ENCODE data around the gene PRKCZ.

The PRKCZ gene

DNA sequence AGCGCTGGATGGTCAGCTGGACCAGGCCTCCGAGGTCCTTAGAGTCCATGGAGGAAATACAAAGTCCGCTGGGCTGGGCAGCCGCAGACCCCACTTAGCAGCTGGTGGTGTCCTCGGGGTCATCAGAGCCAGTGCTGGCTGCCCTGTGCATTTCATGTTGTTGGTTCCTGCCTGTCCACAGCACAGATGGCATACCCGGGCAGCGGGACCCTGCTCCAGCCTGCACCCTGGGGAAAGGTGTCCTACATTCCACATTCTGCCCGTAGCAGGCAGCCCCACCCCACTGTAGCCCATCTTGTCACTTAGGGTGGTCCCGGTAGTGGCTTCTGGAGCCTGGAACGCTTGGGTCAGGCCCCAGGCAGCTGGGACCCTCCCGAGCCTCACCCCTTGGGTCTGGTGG, 19.8 kb downstream of the PRKCZ start:
- DNase-seq: no peak

- DNase-seq: no peak
Measured at GRCh38 chr1:2070800-2071530, 20.8 kb downstream of the PRKCZ start.

DNA sequence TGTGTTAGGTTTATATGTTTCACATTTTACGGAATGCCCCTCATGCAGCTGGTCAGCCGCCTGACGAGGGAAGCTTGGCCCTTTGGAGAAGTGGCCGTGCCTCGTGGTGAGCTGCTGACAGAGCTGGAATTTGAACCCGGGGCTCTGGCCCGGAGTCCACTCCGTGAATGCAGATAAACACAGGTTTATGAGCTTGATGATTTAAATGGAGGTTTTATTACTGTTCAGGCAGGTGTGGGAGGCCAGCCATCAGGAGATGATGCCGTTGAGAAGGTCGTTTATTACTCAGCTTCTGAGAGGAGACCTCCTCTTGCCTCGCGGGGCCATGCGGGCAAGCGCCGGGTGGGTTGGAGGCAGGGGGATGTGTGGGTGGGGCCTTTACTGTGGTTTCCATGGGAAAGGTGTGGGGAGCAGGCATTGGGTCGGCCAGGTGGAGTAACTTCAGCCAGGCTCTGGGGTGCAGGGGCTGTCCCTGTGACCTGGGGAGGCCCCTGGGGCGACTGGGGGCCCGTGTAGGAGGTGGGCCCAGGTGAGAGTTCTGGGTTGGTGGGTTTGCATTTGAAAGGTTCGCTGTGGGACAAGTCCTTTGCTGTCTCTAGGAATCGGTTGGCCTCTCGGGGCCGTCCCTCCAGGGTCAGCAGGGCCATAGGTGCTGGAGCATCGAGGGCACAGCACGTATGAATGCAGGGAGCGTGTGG, 22.0 kb downstream of the PRKCZ start:
- DNase-seq: no peak

DNA sequence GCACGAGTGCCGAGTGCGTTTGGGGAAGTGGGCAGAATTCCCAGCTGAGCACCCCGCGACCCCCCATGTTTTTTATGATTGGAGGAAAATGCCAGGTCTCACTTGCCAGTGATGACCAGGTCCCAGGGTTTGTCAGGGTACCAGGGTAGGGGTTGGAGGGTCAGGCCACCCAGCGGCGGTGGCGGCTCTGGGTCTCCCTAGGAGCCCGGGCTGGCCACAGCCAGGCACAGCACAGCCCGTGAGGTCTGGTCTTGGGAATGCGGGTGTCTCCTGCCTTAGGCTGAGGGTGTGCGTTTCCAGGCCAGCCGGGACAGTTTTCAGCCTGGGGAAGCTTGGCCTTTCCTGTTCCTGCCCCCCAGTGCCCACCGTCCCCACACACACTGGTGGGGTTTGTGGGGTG, 22.7 kb downstream of the PRKCZ start:
- DNase-seq: no peak

GRCh38 chr1:2073382-2074230, 23.4 kb downstream of the PRKCZ start:
- no peak for DNase-seq

GRCh38 chr1:2074396-2074795, 24.2 kb downstream of the PRKCZ start:
- DNase-seq: no peak

DNA sequence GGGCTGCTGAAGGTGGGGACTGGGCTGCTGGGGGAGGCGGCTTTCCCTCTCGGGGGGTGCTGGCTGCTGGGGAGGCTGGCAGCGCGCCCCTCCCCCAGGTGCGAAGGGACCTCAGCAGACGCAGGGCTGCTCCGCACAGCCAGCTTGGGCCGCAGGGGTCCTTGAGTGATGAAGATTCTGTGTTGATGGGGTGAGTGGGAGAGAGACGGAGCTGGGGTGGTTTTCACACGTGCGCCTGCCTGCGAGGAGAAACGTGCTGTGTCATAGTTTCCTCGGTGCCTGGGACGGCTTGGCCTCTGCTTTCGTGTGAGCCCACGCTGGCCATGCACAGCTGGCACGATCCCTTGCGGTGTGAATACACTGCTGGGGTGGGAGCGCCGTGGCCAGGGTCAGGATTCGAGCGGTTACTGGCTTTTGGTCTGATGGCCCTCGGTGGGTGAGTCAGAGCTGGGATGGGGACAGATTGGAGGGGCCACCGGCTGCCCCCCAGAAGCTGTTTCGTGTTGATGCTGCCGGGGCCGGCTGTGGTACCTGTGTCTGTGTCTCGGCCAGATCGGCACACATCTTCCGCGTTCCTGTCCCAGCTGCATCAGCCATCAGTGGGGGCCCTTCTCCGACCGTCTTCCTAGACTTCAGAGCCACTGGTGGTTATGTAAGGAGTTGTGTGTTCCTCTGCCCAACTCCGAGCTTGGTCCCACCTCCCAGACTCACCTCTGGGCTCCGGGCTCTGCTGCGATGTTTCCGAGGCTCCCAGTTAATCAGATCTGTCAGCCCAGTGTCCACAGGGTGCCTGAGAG, 24.9 kb downstream of the PRKCZ start:
- DNase-seq: no peak

- no peak for DNase-seq
Measured at GRCh38 chr1:2076826-2077225, 26.6 kb downstream of the PRKCZ start.

DNA sequence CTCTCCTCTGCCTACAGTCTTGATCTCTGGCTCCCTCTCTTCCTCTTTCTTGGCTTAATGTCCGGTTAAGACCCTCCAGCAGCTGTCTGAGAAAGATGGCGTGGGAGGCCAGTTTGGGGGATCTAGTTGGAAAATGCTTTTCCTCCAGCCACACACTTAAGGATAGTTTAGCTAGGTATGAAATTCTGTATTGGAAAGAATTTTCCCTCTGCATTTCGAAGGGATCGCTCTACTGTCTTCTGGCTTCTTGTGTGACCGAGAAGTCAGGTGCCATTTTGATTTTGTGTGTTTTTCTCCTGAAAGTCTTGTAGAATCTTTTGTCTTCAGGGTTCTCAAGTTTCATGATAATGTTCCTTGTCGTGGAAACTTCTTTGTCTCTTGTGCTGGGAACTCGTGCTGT, 28.0 kb downstream of the PRKCZ start:
- no peak for DNase-seq

DNA sequence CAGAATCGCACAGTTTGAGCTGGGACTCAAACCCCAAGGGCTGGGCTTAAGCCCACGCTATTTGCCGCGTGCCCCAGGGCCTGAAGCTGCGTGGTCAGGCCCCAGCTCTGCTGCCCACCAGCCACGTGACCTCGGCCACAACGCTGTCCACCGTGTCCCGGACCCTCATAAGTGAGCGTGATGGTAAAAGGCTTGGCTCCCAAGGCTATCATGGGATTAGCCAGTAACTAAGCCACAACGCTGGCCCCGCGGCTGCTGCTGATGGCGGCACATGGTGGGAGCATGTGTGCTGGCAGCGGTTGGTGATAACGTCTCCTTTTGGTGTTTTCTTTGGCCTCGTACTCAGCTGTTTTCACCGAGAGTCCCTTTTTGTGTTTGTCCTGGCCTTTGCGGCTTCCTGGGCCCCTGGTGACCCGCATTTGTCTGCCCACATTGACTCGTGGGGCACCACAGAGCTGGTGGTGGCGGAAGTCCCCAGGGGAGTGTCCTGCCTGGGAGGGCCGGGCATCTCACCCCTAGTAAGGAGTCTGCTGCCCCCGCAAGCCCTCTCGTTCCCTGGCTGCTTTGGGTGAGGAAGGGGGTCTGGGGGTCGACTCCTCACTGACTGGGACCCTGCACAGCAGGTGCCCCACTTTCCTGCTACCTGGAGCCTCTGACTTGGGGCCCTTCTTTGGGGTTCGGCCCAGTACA, 29.3 kb downstream of the PRKCZ start:
- DNase-seq: no peak

DNA sequence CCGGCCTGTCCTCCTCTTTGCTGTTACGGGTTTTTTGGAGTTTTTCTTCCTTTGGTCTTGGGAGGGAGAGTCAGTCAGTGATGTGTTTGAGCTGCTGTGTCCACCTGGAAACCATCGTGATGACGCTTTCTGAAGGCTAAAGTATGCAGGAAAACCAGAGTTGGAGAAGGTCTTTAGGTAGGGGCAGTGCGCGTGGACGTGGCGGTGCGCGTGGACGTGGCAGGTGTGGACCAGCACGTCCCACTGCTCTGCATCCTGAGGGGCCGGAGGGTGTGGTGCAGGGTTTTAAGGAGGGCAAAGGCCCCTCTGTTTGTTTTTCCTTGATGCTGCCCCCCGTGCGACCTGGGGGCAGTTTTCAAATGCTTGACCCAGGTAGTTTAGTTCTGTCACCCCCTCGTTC, 29.9 kb downstream of the PRKCZ start:
- no peak for DNase-seq

GRCh38 chr1:2080884-2081283, 30.7 kb downstream of the PRKCZ start:
- no peak for DNase-seq

GRCh38 chr1:2081326-2081885, 31.2 kb downstream of the PRKCZ start:
- DNase-seq: no peak

DNA sequence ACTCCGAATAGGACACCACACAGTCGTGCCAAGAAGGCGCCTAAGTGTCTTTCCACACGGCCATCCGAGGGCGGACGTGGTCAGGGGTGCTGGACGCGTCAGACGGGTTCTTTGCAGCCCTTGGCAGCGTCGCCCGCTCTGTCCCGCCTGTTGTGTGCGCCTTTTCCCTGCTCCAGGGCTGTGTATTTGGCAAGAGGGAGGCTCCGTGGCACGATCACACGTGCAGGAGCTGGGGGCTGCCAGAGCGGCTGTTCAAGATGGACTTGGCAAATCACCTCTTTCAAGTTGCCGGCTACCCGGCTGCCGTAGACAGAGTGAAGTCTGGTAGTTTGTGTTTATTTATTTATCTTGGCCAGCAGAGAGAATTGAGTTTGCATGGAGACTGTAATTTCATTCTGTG, 31.9 kb downstream of the PRKCZ start:
- DNase-seq: no peak

DNA sequence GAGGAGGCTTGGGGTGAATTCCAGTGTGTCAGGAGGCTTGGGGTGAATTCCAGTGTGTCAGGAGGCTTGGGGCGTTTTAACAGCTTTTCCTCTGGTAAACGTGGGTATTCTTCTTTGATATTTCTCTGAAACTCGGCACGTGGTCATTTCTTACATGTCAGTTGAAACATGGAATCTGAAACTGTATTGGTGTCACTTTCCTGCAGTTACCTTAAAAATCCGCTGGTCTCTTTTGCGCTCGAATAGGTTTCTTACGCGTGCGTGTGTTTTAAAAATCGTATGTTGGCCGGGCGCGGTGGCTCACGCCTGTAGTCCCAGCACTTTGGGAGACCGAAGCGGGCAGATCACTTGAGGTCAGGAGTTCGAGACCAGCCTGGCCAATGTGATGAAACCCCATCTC, 33.5 kb downstream of the PRKCZ start:
- DNase-seq: no peak

GRCh38 chr1:2084306-2084705, 34.1 kb downstream of the PRKCZ start:
- no peak for DNase-seq

- DNase-seq: no peak
Measured at GRCh38 chr1:2085080-2085479, 34.9 kb downstream of the PRKCZ start.

DNA sequence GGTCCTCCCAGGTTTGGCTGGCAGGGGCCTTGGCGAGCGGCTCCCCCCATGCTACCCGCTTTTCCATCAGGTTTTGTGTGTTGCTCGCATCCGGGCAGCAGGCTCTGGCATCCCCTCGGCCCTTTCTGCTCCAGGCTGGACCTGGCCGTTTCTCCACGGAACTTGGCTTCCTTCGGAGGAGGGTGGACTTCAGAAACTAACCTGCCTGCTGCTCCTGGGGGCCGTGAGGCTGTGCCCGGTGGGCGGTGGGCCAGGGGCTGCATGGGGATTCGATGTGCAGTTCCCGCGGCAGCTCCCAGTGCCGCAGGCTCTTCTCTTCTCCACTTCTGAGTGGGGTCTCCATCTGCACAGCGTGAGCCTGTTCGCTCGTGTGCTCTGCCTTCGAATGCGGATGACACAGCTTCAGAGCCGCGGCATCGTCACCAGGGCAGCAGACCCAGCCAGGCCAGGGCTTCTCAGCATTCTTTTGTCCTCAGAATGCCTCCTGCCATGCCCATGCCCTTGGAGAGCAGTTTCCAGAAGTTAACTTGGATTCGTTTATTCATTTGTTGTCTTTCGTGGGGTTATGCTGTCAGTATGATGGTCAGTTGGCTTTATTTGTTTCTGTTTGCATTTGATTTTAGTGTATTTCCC, 36.4 kb downstream of the PRKCZ start:
- DNase-seq: no peak

- no peak for DNase-seq
Measured at GRCh38 chr1:2087766-2088165, 37.6 kb downstream of the PRKCZ start.

GRCh38 chr1:2088458-2088857, 38.2 kb downstream of the PRKCZ start:
- DNase-seq: no peak

DNA sequence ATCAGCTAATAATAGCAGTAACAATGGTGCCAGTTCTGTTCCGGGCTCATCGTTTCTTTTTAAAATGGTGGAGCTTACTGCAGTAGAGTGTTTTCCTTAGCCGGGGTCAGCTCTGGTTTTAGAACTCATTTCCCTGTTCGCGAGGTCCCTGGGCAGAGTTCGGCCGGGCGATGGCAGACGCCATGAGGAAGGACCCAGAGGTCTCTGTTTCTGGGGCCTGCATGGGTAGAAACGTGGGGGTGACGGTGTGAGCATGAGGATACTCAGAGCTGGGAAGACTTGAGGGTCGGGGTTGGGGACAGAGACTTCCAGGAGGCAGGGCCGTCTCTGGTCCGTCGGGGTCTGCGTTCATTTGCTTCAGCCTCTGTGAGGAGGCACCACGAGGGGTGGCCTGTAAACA, 38.8 kb downstream of the PRKCZ start:
- no peak for DNase-seq
